Calu3 (cell line): ENCODE data around the gene PPARGC1A. TPM values are rescaled to one million over a fixed set of nuclear protein-coding genes. Genes with fewer than 3 reads are reported as not detected.

ENCODE experiments used
- BruUV-seq: library from RNA; stranded (reverse); fragments of 400-500 nt; replicated peaks from 2 replicates; lab custom pipeline; 2021; lab: Mats Ljungman, UMichigan
- CTCF ChIA-PET: fragments of 300-600 bp; sonication (Branson Sonifier 250); formaldehyde crosslinking; loops from one replicate; lab custom pipeline; 2022; ENCODE audit warnings: antibody characterized with exemption; lab: Charles Lee
- DNase-seq: peaks from one replicate; pipeline ENCODE4 v3.0.0; 2022
- H3K27ac Mint-ChIP-seq: one replicate; pipeline ENCODE4 v1.8.0; 2022; ENCODE audit warnings: mixed read lengths; ENCODE audit not compliant: unreplicated experiment
- H3K27me3 Mint-ChIP-seq: one replicate; pipeline ENCODE4 v1.8.0; 2022; ENCODE audit warnings: mixed read lengths; ENCODE audit not compliant: unreplicated experiment
- H3K36me3 Mint-ChIP-seq: one replicate; pipeline ENCODE4 v1.8.0; 2022; ENCODE audit warnings: mild to moderate bottlenecking, moderate library complexity, mixed read lengths; ENCODE audit not compliant: insufficient read depth, unreplicated experiment
- H3K4me1 Mint-ChIP-seq: one replicate; pipeline ENCODE4 v1.8.0; 2022; ENCODE audit warnings: mild to moderate bottlenecking, low read depth, mixed read lengths; ENCODE audit not compliant: unreplicated experiment
- H3K4me3 Mint-ChIP-seq: one replicate; pipeline ENCODE4 v1.8.0; 2022; ENCODE audit warnings: mild to moderate bottlenecking, low read depth, moderate library complexity, mixed read lengths; ENCODE audit not compliant: unreplicated experiment
- H3K9me3 Mint-ChIP-seq: one replicate; pipeline ENCODE4 v1.8.0; 2022; ENCODE audit warnings: low read depth, mixed read lengths; ENCODE audit not compliant: unreplicated experiment
- CTCF ChIP-seq: fragments of 200-600 bp; IDR thresholded peaks from one replicate; pipeline ENCODE4 v1.8.0; 2022; ENCODE audit warnings: antibody characterized with exemption; ENCODE audit not compliant: unreplicated experiment
- intact Hi-C: fragments of 100-400 bp; cut with micrococcal nuclease; formaldehyde crosslinking; loops from one replicate; pipeline ENCODE4 v1.10.0; 2022; ENCODE audit not compliant: unreplicated experiment
- total RNA-seq: library from RNA; stranded (reverse); gene quantifications from 2 replicates; pipeline ENCODE4 v1.2.3, GENCODE V29; 2022

Gene PPARGC1A
- total RNA-seq, 1 experiment from 2014 or later: 7.6 TPM

GRCh38 chr4:23923141-23923540, 33.3 kb upstream of the PPARGC1A start:
- CTCF ChIA-PET: interaction anchor here (1.4 kb wide), 1 partner anchor 8 kb away, joined by 3 read pairs; no protein-coding TSS in a partner anchor
- H3K36me3 Mint-ChIP-seq: no peaks in the 10 kb centered on the region
- no peak for DNase-seq

GRCh38 chr4:23922541-23923111, 32.8 kb upstream of the PPARGC1A start:
- BruUV-seq: no TSS peak
- H3K27me3 Mint-ChIP-seq: no peaks in the 10 kb centered on the region
- CTCF ChIA-PET: interaction anchor here (1.4 kb wide), 1 partner anchor 8 kb away, joined by 3 read pairs; no protein-coding TSS in a partner anchor
- H3K9me3 Mint-ChIP-seq: no peaks in the 10 kb centered on the region
- H3K36me3 Mint-ChIP-seq: no peaks in the 10 kb centered on the region
- no peak overlapping the region for H3K27ac Mint-ChIP-seq
- intact Hi-C loops: no loop called here
- H3K4me1 Mint-ChIP-seq: peaks cover 15% of the 10 kb centered on the region
- no peak overlapping the region for H3K4me3 Mint-ChIP-seq
- DNase-seq: no peak
- TF ChIP-seq CTCF: no peak

More at GRCh38 chr4:23923141-23923540, 33.3 kb upstream of the PPARGC1A start:
- no peak for TF ChIP-seq CTCF
- H3K4me3 Mint-ChIP-seq: no peak overlapping the region
- H3K4me1 Mint-ChIP-seq: peaks cover 15% of the 10 kb centered on the region
- no peak overlapping the region for H3K27ac Mint-ChIP-seq
- intact Hi-C loops: no loop called here
- H3K9me3 Mint-ChIP-seq: no peaks in the 10 kb centered on the region
- no TSS peak for BruUV-seq
- no peaks in the 10 kb centered on the region for H3K27me3 Mint-ChIP-seq

- no peaks in the 10 kb centered on the region for H3K36me3 Mint-ChIP-seq
- BruUV-seq: no TSS peak
- intact Hi-C loops: no loop called here
- CTCF ChIA-PET: interaction anchor here (1.4 kb wide), 1 partner anchor 9 kb away, joined by 3 read pairs; no protein-coding TSS in a partner anchor
- TF ChIP-seq CTCF: no peak
- peaks cover 15% of the 10 kb centered on the region for H3K4me1 Mint-ChIP-seq
- H3K4me3 Mint-ChIP-seq: no peak overlapping the region
- no peak for DNase-seq
- H3K9me3 Mint-ChIP-seq: no peaks in the 10 kb centered on the region
- no peaks in the 10 kb centered on the region for H3K27me3 Mint-ChIP-seq
- H3K27ac Mint-ChIP-seq: no peak overlapping the region
These were observed 32.2 kb upstream of the PPARGC1A start for GRCh38 chr4:23922013-23922412.

- CTCF ChIA-PET: no interaction called here
- peaks cover 15% of the 10 kb centered on the region for H3K4me1 Mint-ChIP-seq
- H3K27me3 Mint-ChIP-seq: no peaks in the 10 kb centered on the region
- BruUV-seq: no TSS peak
- intact Hi-C loops: no loop called here
- no peak overlapping the region for H3K4me3 Mint-ChIP-seq
- no peak overlapping the region for H3K27ac Mint-ChIP-seq
- no peak for TF ChIP-seq CTCF
- H3K9me3 Mint-ChIP-seq: no peaks in the 10 kb centered on the region
- no peaks in the 10 kb centered on the region for H3K36me3 Mint-ChIP-seq
- no peak for DNase-seq
These were observed 31.6 kb upstream of the PPARGC1A start for GRCh38 chr4:23921447-23921845.
